Measurements from ENCODE around the gene MROH2A.

GRCh38 chr2:233865838-233866237 lies 87.7 kb downstream of the MROH2A start:
- TF ChIP-seq, protein P1, sequence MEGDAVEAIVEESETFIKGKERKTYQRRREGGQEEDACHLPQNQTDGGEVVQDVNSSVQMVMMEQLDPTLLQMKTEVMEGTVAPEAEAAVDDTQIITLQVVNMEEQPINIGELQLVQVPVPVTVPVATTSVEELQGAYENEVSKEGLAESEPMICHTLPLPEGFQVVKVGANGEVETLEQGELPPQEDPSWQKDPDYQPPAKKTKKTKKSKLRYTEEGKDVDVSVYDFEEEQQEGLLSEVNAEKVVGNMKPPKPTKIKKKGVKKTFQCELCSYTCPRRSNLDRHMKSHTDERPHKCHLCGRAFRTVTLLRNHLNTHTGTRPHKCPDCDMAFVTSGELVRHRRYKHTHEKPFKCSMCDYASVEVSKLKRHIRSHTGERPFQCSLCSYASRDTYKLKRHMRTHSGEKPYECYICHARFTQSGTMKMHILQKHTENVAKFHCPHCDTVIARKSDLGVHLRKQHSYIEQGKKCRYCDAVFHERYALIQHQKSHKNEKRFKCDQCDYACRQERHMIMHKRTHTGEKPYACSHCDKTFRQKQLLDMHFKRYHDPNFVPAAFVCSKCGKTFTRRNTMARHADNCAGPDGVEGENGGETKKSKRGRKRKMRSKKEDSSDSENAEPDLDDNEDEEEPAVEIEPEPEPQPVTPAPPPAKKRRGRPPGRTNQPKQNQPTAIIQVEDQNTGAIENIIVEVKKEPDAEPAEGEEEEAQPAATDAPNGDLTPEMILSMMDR (conservative IDR thresholded peaks at IDR 0.05; ENCODE audit: low read length): peak; percentile 66
- TF ChIP-seq EZH2phosphoT487 (IDR thresholded peaks at IDR 0.05; ENCODE audit: borderline replicate concordance): no peak
